ENCODE measurements around the gene PWP1.

The PWP1 gene

DNA sequence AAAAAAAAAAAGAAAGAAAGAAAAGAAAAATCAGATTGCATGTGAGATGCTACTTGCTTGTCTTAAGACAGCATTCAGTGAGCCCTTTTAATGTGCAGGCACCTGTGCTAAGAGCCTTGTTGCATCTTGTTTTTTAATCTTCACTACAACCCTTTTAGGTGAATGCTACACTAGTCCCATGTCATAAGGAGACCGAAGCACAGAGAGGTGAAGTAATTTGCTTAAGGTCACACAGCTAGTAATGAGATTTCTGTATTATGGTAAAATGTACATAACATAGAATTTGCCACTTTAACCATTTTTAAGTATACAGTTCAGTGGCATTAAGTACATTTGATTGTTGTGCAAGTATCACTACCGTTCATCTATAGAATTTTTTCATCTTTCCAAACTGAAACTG, 32.1 kb upstream of the PWP1 start:
- no peak for ATAC-seq

DNA sequence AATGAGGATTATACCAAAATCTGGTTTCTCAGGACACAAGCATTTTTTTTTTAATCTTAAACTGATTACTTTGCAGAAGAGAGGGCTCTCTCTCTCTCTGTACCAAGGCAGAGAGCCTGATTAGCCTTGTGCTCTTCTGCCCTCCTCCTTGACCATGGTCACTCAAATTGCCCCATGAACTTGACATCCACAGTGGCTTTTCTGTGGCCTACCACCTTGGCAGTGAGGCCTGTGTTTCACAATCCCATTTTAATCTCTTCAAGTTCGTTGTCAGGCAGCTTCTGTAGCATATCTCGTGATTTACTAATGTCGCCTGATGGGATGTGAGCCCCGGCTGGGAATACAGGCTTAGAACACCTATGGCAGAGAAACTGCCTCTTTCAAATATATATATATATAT, 30.7 kb upstream of the PWP1 start:
- no peak for ATAC-seq
- TF ChIP-seq BACH2 (CRISPR knock-in tag; IDR thresholded peaks at IDR 0.05; ENCODE audit: borderline replicate concordance) = peak; percentile 8; the same call in 1 of the 2 replicates
- no peak for TF ChIP-seq TCF4 (CRISPR knock-in tag; IDR thresholded peaks at IDR 0.05; ENCODE audit: borderline replicate concordance)
- TF ChIP-seq TSHZ2 (CRISPR knock-in tag; IDR thresholded peaks at IDR 0.05) = peak; percentile 19; the same call in 1 of the 2 replicates

More for the DNA sequence above, 32.1 kb upstream of the PWP1 start:
- no peak for TF ChIP-seq OSR1 (CRISPR knock-in tag; IDR thresholded peaks at IDR 0.05)
- TF ChIP-seq, protein P1, sequence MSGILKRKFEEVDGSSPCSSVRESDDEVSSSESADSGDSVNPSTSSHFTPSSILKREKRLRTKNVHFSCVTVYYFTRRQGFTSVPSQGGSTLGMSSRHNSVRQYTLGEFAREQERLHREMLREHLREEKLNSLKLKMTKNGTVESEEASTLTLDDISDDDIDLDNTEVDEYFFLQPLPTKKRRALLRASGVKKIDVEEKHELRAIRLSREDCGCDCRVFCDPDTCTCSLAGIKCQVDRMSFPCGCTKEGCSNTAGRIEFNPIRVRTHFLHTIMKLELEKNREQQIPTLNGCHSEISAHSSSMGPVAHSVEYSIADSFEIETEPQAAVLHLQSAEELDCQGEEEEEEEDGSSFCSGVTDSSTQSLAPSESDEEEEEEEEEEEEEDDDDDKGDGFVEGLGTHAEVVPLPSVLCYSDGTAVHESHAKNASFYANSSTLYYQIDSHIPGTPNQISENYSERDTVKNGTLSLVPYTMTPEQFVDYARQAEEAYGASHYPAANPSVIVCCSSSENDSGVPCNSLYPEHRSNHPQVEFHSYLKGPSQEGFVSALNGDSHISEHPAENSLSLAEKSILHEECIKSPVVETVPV (CRISPR knock-in tag; IDR thresholded peaks at IDR 0.05) = no peak
- TF ChIP-seq RARB (CRISPR knock-in tag; IDR thresholded peaks at IDR 0.05) = no peak
- TF ChIP-seq GLIS3 (CRISPR knock-in tag; IDR thresholded peaks at IDR 0.05) = no peak
- no peak for TF ChIP-seq BACH2 (CRISPR knock-in tag; IDR thresholded peaks at IDR 0.05; ENCODE audit: borderline replicate concordance)
- TF ChIP-seq CSDC2 (CRISPR knock-in tag; IDR thresholded peaks at IDR 0.05) = no peak
- no peak for TF ChIP-seq TSHZ2 (CRISPR knock-in tag; IDR thresholded peaks at IDR 0.05)
- no peak for TF ChIP-seq TCF4 (CRISPR knock-in tag; IDR thresholded peaks at IDR 0.05; ENCODE audit: borderline replicate concordance)
- TF ChIP-seq ZNF565 (CRISPR knock-in tag; conservative IDR thresholded peaks at IDR 0.05; ENCODE audit: low read depth) = no peak
- no peak for TF ChIP-seq ISL1 (CRISPR knock-in tag; IDR thresholded peaks at IDR 0.05)
- TF ChIP-seq ZFP3 (CRISPR knock-in tag; IDR thresholded peaks at IDR 0.05) = no peak
- no peak for TF ChIP-seq SNAI2 (CRISPR knock-in tag; IDR thresholded peaks at IDR 0.05)
- no peak for TF ChIP-seq ZNF8 (CRISPR knock-in tag; IDR thresholded peaks at IDR 0.05)
- TF ChIP-seq CREB5 (CRISPR knock-in tag; IDR thresholded peaks at IDR 0.05; ENCODE audit: low read depth) = no peak
- no peak for TF ChIP-seq ARNTL (CRISPR knock-in tag; IDR thresholded peaks at IDR 0.05; ENCODE audit: borderline replicate concordance, low read depth)
- TF ChIP-seq TOX (CRISPR knock-in tag; IDR thresholded peaks at IDR 0.05; ENCODE audit: borderline replicate concordance) = no peak

DNA sequence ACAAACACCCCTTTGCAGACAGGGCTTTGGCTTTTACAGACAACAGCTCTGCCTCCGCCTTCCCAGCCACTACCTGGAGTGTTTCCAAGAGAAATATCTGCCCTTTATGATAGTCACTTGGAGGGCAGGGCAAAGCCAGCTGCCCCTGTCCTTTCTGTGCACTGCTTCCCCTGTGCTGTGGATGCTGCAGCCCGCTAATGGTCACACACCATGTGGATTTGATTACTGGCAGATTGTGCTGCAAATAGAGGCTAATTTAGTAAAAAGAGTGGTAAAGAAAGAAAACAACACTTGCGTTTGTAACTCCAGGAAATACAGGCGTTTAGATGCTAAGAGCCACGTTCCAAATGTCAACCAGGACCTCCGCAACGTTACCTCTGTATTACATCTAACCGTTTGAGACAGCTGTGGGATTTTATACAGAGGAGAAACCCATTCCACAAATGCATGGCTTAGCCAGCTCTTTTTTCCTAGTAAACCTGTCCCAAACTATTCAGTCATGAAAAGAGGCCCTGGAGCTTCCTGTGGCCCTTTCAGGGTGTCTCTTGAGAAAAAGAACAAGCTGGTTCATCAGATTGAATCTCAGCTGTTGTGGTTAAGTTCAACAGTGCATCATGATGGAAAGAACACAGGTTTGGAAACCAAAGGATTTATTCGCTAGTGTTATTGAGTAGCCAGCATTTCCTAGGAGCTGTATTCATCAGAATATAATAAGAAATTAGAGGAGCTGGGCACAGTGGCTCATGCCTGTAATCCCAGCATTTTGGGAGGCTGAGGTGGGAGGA, 30.1 kb upstream of the PWP1 start:
- ATAC-seq = peak; percentile 70
- TF ChIP-seq GLIS3 (CRISPR knock-in tag; IDR thresholded peaks at IDR 0.05) (no peak), TSHZ2 (CRISPR knock-in tag; IDR thresholded peaks at IDR 0.05) (peak; percentile 79), TCF4 (CRISPR knock-in tag; IDR thresholded peaks at IDR 0.05; ENCODE audit: borderline replicate concordance) (peak; percentile 96)
